ENCODE results near the gene ORC4.

ORC4 gene

GRCh38 chr2:148000095-148000494 is 20.4 kb downstream of the ORC4 start:
- H3K4me3 ChIP-seq (ENCODE audit: insufficient read depth in 1 of 2, low read depth in 1 of 2, low read length in 2 of 2) = no peak overlapping the region
- no peak overlapping the region for H4K91ac ChIP-seq (ENCODE audit: low read length)
- H2BK5ac ChIP-seq (ENCODE audit: low read depth, low read length, poor library complexity, severe bottlenecking) = no peak overlapping the region
- H3K9me3 ChIP-seq (ENCODE audit: control insufficient read depth, low read length) = peaks cover 4% of the 10 kb centered on the region
- WGBS = no CpG with 5 or more reads among the region's 1 CpG
- no peaks in the 10 kb centered on the region for H3K27me3 ChIP-seq (ENCODE audit: control insufficient read depth in 1 of 2, insufficient read depth in 1 of 2, low read length in 2 of 2)
- no peak overlapping the region for H3K23ac ChIP-seq (ENCODE audit: low read length in 2 of 2)
- no peak overlapping the region for H4K8ac ChIP-seq (ENCODE audit: low read length)
- H3K14ac ChIP-seq (ENCODE audit: low read length in 2 of 2) = no peak overlapping the region
- H3K4me2 ChIP-seq (ENCODE audit: low read length, poor library complexity, severe bottlenecking) = no peak overlapping the region
- no peak overlapping the region for H2BK15ac ChIP-seq (ENCODE audit: low read depth, poor library complexity, severe bottlenecking)
- no peak overlapping the region for H2BK120ac ChIP-seq (ENCODE audit: low read depth, low read length)
- no peak overlapping the region for H3K4ac ChIP-seq (ENCODE audit: low read depth in 1 of 2, low read length in 2 of 2)
- no peak overlapping the region for H2AK5ac ChIP-seq (ENCODE audit: low read length, severe bottlenecking)
- H3K36me3 ChIP-seq (ENCODE audit: control insufficient read depth in 1 of 2, insufficient read depth in 2 of 2, low read depth in 1 of 2, low read length in 2 of 2) = peaks cover 3 to 9% of the 10 kb centered on the region in 2 experiments
- no peak overlapping the region for H3K18ac ChIP-seq (ENCODE audit: low read depth in 1 of 2, low read length in 2 of 2)
- no peak overlapping the region for H3K27ac ChIP-seq (ENCODE audit: low read length, poor library complexity, severe bottlenecking)
- H2AFZ ChIP-seq (ENCODE audit: low read depth, low read length) = no peak overlapping the region
- H3K4me1 ChIP-seq (ENCODE audit: control insufficient read depth, insufficient read depth, low read depth, low read length) = no peaks in the 10 kb centered on the region
- no peak for DNase-seq
- no peak overlapping the region for H2BK12ac ChIP-seq (ENCODE audit: low read length in 2 of 2)
- peaks cover 10% of the 10 kb centered on the region for H3K79me1 ChIP-seq (replicated peaks; ENCODE audit: low read length, poor library complexity, severe bottlenecking)
- H3K9ac ChIP-seq (ENCODE audit: low read length) = no peak overlapping the region

DNA sequence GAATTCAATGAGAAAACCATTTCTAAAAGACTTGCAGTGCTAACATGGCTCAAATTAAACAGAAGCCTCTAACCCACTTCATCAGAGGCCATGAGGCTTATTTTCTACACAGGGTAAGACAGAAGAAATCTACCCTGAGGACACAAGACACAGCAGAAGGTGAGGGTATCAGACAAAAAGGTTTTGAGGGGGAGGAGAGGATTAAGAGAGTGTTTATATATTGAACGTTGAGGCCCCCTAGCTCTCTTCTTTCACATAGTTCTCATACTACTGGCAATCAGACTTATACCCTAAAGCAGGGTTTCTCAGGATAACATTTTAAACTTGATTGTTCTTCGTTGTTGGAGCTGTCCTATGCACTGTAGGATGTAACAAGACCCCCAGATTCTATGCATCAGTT is 21.4 kb downstream of the ORC4 start:
- H3K9me3 ChIP-seq (ENCODE audit: control insufficient read depth, low read length) = peaks cover 4% of the 10 kb centered on the region
- H2BK15ac ChIP-seq (ENCODE audit: low read depth, poor library complexity, severe bottlenecking) = no peak overlapping the region
- no peaks in the 10 kb centered on the region for H3K27me3 ChIP-seq (ENCODE audit: control insufficient read depth in 1 of 2, insufficient read depth in 1 of 2, low read length in 2 of 2)
- H3K27ac ChIP-seq (ENCODE audit: low read length, poor library complexity, severe bottlenecking) = no peak overlapping the region
- H3K4me2 ChIP-seq (ENCODE audit: low read length, poor library complexity, severe bottlenecking) = no peak overlapping the region
- no peak overlapping the region for H3K4ac ChIP-seq (ENCODE audit: low read depth in 1 of 2, low read length in 2 of 2)
- H3K4me3 ChIP-seq (ENCODE audit: insufficient read depth in 1 of 2, low read depth in 1 of 2, low read length in 2 of 2) = no peak overlapping the region
- no peak overlapping the region for H3K14ac ChIP-seq (ENCODE audit: low read length in 2 of 2)
- H2BK5ac ChIP-seq (ENCODE audit: low read depth, low read length, poor library complexity, severe bottlenecking) = no peak overlapping the region
- H2BK120ac ChIP-seq (ENCODE audit: low read depth, low read length) = no peak overlapping the region
- no peak overlapping the region for H3K9ac ChIP-seq (ENCODE audit: low read length)
- 78% methylated on average over 2 of the region's 2 CpGs for WGBS
- no peak overlapping the region for H4K91ac ChIP-seq (ENCODE audit: low read length)
- peaks cover 13% of the 10 kb centered on the region for H3K79me1 ChIP-seq (replicated peaks; ENCODE audit: low read length, poor library complexity, severe bottlenecking)
- no peak overlapping the region for H2BK12ac ChIP-seq (ENCODE audit: low read length in 2 of 2)
- no peak overlapping the region for H2AFZ ChIP-seq (ENCODE audit: low read depth, low read length)
- H4K8ac ChIP-seq (ENCODE audit: low read length) = no peak overlapping the region
- H3K4me1 ChIP-seq (ENCODE audit: control insufficient read depth, insufficient read depth, low read depth, low read length) = no peaks in the 10 kb centered on the region
- no peak overlapping the region for H2AK5ac ChIP-seq (ENCODE audit: low read length, severe bottlenecking)
- no peak overlapping the region for H3K18ac ChIP-seq (ENCODE audit: low read depth in 1 of 2, low read length in 2 of 2)
- peaks cover 5 to 9% of the 10 kb centered on the region in 2 experiments for H3K36me3 ChIP-seq (ENCODE audit: control insufficient read depth in 1 of 2, insufficient read depth in 2 of 2, low read depth in 1 of 2, low read length in 2 of 2)
- DNase-seq = no peak
- no peak overlapping the region for H3K23ac ChIP-seq (ENCODE audit: low read length in 2 of 2)

DNA sequence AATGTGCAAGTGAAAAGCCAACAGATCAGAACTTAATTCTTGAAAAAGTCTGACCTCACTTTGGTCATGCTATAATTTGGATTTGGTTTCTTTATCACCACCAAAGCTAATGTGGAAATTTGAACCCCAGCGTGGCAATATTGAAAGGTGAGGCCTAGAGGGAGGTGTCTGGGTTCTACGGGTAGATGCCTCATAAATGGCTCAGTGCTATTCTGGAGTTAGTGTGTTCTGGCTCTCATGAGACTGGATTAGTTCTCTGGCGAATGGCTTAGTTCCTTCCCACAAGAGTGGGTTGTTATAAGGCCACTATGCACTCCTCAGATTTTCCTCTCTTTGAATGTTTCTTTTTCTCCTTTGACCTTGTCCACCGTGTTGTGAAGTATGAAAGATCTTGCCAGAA is 22.3 kb downstream of the ORC4 start:
- Histone ChIP-seq H3K14ac (ENCODE audit: low read length in 2 of 2) (no peak overlapping the region), H3K18ac (ENCODE audit: low read depth in 1 of 2, low read length in 2 of 2) (no peak overlapping the region), H2BK5ac (ENCODE audit: low read depth, low read length, poor library complexity, severe bottlenecking) (no peak overlapping the region), H2BK120ac (ENCODE audit: low read depth, low read length) (no peak overlapping the region), H3K4ac (ENCODE audit: low read depth in 1 of 2, low read length in 2 of 2) (no peak overlapping the region), H3K4me1 (ENCODE audit: control insufficient read depth, insufficient read depth, low read depth, low read length) (no peaks in the 10 kb centered on the region), H4K91ac (ENCODE audit: low read length) (no peak overlapping the region), H2AFZ (ENCODE audit: low read depth, low read length) (no peak overlapping the region), H4K8ac (ENCODE audit: low read length) (no peak overlapping the region), H3K27ac (ENCODE audit: low read length, poor library complexity, severe bottlenecking) (no peak overlapping the region), H3K4me3 (ENCODE audit: insufficient read depth in 1 of 2, low read depth in 1 of 2, low read length in 2 of 2) (no peak overlapping the region), H3K4me2 (ENCODE audit: low read length, poor library complexity, severe bottlenecking) (no peak overlapping the region), H2BK12ac (ENCODE audit: low read length in 2 of 2) (no peak overlapping the region), H3K9me3 (ENCODE audit: control insufficient read depth, low read length) (peaks cover 4% of the 10 kb centered on the region), H3K36me3 (ENCODE audit: control insufficient read depth in 1 of 2, insufficient read depth in 2 of 2, low read depth in 1 of 2, low read length in 2 of 2) (peaks cover 5 to 9% of the 10 kb centered on the region in 2 experiments), H3K9ac (ENCODE audit: low read length) (no peak overlapping the region), H3K23ac (ENCODE audit: low read length in 2 of 2) (no peak overlapping the region), H2AK5ac (ENCODE audit: low read length, severe bottlenecking) (no peak overlapping the region), H2BK15ac (ENCODE audit: low read depth, poor library complexity, severe bottlenecking) (no peak overlapping the region), H3K27me3 (ENCODE audit: control insufficient read depth in 1 of 2, insufficient read depth in 1 of 2, low read length in 2 of 2) (no peaks in the 10 kb centered on the region), H3K79me1 (replicated peaks; ENCODE audit: low read length, poor library complexity, severe bottlenecking) (peaks cover 13% of the 10 kb centered on the region)
- peak; percentile 17 for DNase-seq
- 80% methylated on average over 4 of the region's 4 CpGs for whole genome bisulfite sequencing

DNA sequence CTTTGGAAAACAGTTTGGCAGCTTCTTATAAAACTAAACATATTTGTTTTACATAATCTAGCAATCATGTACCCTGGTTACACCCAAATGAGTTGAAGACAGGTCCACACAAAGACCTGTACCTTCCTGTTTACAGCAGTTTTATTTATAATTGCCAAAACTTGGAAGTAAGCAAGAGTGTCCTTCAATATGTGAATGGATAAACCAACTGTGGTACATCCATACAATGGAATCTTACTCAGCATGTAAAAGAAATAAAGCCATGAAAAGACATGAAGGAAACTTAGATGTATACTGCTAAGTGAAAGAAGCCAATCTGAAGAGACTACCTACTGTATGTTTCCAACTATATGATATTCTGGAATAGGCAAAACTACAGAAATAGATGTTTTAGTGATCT is 23.7 kb downstream of the ORC4 start:
- Histone ChIP-seq H2BK12ac (ENCODE audit: low read length in 2 of 2) (no peak overlapping the region), H3K27ac (ENCODE audit: low read length, poor library complexity, severe bottlenecking) (no peak overlapping the region), H2AK5ac (ENCODE audit: low read length, severe bottlenecking) (no peak overlapping the region), H3K27me3 (ENCODE audit: control insufficient read depth in 1 of 2, insufficient read depth in 1 of 2, low read length in 2 of 2) (no peaks in the 10 kb centered on the region), H3K4me2 (ENCODE audit: low read length, poor library complexity, severe bottlenecking) (no peak overlapping the region), H3K36me3 (ENCODE audit: control insufficient read depth in 1 of 2, insufficient read depth in 2 of 2, low read depth in 1 of 2, low read length in 2 of 2) (peaks cover 5 to 9% of the 10 kb centered on the region in 2 experiments), H3K18ac (ENCODE audit: low read depth in 1 of 2, low read length in 2 of 2) (no peak overlapping the region), H3K79me1 (replicated peaks; ENCODE audit: low read length, poor library complexity, severe bottlenecking) (peaks cover 14% of the 10 kb centered on the region), H3K4ac (ENCODE audit: low read depth in 1 of 2, low read length in 2 of 2) (no peak overlapping the region), H3K4me3 (ENCODE audit: insufficient read depth in 1 of 2, low read depth in 1 of 2, low read length in 2 of 2) (no peak overlapping the region), H2BK5ac (ENCODE audit: low read depth, low read length, poor library complexity, severe bottlenecking) (no peak overlapping the region), H3K9me3 (ENCODE audit: control insufficient read depth, low read length) (peaks cover 4% of the 10 kb centered on the region), H3K23ac (ENCODE audit: low read length in 2 of 2) (no peak overlapping the region), H2BK15ac (ENCODE audit: low read depth, poor library complexity, severe bottlenecking) (no peak overlapping the region), H3K9ac (ENCODE audit: low read length) (no peak overlapping the region), H4K8ac (ENCODE audit: low read length) (no peak overlapping the region), H2BK120ac (ENCODE audit: low read depth, low read length) (no peak overlapping the region), H2AFZ (ENCODE audit: low read depth, low read length) (no peak overlapping the region), H3K14ac (ENCODE audit: low read length in 2 of 2) (no peak overlapping the region), H3K4me1 (ENCODE audit: control insufficient read depth, insufficient read depth, low read depth, low read length) (no peaks in the 10 kb centered on the region), H4K91ac (ENCODE audit: low read length) (no peak overlapping the region)
- no peak for DNase-seq
